Measurements from ENCODE around the gene GATA2. TPM values are rescaled to one million over a fixed set of nuclear protein-coding genes. Genes with fewer than 3 reads are reported as not detected.

Gene GATA2
- total and polyA plus RNA-seq, 2 experiments from 2014 or later = 0.52 to 0.83 TPM

DNA sequence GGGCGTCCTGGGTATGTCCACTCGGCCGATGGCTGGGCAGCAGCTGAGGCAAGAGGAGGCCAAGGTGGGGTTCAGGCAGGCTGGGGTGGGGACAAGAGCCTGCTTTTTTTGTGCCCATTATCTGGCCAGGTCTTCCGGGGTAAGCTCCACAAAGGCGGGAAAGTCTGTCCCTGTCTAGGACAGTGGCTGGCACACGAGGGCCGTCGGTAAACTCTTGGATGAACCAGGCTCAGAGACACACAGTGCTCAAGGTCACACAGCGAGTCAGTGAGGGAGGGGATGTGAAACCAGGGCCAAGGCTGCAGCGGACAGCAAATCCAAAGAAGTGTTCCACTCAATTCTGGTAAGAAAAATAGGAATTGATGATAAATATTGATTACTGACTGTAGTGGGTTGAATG, 29.2 kb downstream of the GATA2 start (continued):
- TF ChIP-seq, protein P1, sequence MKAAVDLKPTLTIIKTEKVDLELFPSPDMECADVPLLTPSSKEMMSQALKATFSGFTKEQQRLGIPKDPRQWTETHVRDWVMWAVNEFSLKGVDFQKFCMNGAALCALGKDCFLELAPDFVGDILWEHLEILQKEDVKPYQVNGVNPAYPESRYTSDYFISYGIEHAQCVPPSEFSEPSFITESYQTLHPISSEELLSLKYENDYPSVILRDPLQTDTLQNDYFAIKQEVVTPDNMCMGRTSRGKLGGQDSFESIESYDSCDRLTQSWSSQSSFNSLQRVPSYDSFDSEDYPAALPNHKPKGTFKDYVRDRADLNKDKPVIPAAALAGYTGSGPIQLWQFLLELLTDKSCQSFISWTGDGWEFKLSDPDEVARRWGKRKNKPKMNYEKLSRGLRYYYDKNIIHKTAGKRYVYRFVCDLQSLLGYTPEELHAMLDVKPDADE (IDR thresholded peaks at IDR 0.05) = no peak
- TF ChIP-seq ZNF114 (CRISPR knock-in tag; IDR thresholded peaks at IDR 0.05) (no peak), NANOG (IDR thresholded peaks at IDR 0.05; ENCODE audit: borderline replicate concordance) (no peak), EZH2 (IDR thresholded peaks at IDR 0.05; ENCODE audit: low read depth, unreplicated experiment) (no peak), EZH2phosphoT487 (IDR thresholded peaks at IDR 0.05; ENCODE audit: unreplicated experiment) (no peak), POLR2AphosphoS5 (IDR thresholded peaks at IDR 0.05; ENCODE audit: low read depth) (no peak), ZNF331 (CRISPR knock-in tag; IDR thresholded peaks at IDR 0.05; ENCODE audit: low read depth) (no peak)
- TF ChIP-seq, protein P2, sequence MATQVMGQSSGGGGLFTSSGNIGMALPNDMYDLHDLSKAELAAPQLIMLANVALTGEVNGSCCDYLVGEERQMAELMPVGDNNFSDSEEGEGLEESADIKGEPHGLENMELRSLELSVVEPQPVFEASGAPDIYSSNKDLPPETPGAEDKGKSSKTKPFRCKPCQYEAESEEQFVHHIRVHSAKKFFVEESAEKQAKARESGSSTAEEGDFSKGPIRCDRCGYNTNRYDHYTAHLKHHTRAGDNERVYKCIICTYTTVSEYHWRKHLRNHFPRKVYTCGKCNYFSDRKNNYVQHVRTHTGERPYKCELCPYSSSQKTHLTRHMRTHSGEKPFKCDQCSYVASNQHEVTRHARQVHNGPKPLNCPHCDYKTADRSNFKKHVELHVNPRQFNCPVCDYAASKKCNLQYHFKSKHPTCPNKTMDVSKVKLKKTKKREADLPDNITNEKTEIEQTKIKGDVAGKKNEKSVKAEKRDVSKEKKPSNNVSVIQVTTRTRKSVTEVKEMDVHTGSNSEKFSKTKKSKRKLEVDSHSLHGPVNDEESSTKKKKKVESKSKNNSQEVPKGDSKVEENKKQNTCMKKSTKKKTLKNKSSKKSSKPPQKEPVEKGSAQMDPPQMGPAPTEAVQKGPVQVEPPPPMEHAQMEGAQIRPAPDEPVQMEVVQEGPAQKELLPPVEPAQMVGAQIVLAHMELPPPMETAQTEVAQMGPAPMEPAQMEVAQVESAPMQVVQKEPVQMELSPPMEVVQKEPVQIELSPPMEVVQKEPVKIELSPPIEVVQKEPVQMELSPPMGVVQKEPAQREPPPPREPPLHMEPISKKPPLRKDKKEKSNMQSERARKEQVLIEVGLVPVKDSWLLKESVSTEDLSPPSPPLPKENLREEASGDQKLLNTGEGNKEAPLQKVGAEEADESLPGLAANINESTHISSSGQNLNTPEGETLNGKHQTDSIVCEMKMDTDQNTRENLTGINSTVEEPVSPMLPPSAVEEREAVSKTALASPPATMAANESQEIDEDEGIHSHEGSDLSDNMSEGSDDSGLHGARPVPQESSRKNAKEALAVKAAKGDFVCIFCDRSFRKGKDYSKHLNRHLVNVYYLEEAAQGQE (IDR thresholded peaks at IDR 0.05; ENCODE audit: unreplicated experiment) = no peak

DNA sequence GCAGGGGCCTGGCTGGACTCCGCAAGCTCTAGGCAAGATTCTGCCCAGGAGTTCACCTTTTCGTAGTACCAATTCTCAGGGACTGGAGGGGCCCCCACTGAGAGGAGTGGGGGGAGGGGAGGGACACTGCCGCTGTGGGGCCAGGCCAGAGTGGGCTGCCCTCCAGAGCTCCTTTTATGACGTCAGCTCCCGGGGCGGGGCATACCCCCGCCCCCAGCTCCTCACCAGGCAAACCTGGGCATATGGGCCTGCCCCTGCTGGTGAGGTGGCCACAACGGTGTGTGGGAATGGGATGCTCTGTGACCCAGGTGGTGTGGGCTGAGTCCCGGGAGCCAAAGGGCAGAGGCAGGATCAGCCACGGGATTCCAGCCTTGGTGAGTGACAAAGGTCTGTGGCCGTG, 29.6 kb downstream of the GATA2 start:
- Histone ChIP-seq H3K4me2 (no peak overlapping the region), H3K36me3 (ENCODE audit: insufficient read depth) (no peaks in the 10 kb centered on the region), H3F3A (replicated peaks; ENCODE audit: low read depth) (no peaks in the 10 kb centered on the region), H2AFZ (no peak overlapping the region), H3K4me1 (ENCODE audit: insufficient read depth) (no peaks in the 10 kb centered on the region), H3K27ac (ENCODE audit: low read depth) (no peak overlapping the region), H3K79me2 (replicated peaks; ENCODE audit: insufficient read depth) (no peaks in the 10 kb centered on the region), H4K20me1 (replicated peaks; ENCODE audit: insufficient read depth) (no peaks in the 10 kb centered on the region), H3K4me3 (no peak overlapping the region), H3K27me3 (ENCODE audit: insufficient read depth) (no peaks in the 10 kb centered on the region), H3K9me2 (ENCODE audit: insufficient read depth) (no peaks in the 10 kb centered on the region)
- ATAC-seq = peak; percentile 36
- Mint-ChIP-seq H3K36me3 (ENCODE audit: low read depth) (no peaks in the 10 kb centered on the region), H3K27ac (no peak overlapping the region), H3K9me3 (no peaks in the 10 kb centered on the region; the same call in 1 of the 3 replicates), H3K27me3 (ENCODE audit: insufficient read depth, low read depth, poor library complexity) (peaks cover 36% of the 10 kb centered on the region), H3K4me3 (no peak overlapping the region), H3K4me1 (no peaks in the 10 kb centered on the region)
- TF ChIP-seq NANOG (IDR thresholded peaks at IDR 0.05; ENCODE audit: borderline replicate concordance) (no peak), EZH2phosphoT487 (IDR thresholded peaks at IDR 0.05; ENCODE audit: unreplicated experiment) (no peak), ZNF114 (CRISPR knock-in tag; IDR thresholded peaks at IDR 0.05) (no peak), ZNF462 (CRISPR knock-in tag; IDR thresholded peaks at IDR 0.05) (no peak), ZNF331 (CRISPR knock-in tag; IDR thresholded peaks at IDR 0.05; ENCODE audit: low read depth) (no peak)
- TF ChIP-seq, protein P1 (IDR thresholded peaks at IDR 0.05) = no peak
- no peak for DNase-seq (ENCODE audit: low spot score)

All from GM23338 (cell line).